B cell (primary cell): ENCODE measurements around the gene DYNC1I2. TPM values are rescaled to one million over a fixed set of nuclear protein-coding genes. Genes with fewer than 3 reads are reported as not detected.

Experiments used
- ATAC-seq: fragments of 200-7000 bp; cut with Tn5 transposase; one replicate; pipeline ENCODE4 v1.10.0; 2021; ENCODE audit warnings: low read depth, mild to moderate bottlenecking, moderate number of reproducible peaks, moderate library complexity
- CTCF ChIA-PET: fragments of 350-600 bp; sonication (Branson Sonifier 250); formaldehyde crosslinking; loops from one replicate; lab custom pipeline; 2021; ENCODE audit warnings: antibody characterized with exemption, inconsistent platforms; lab: Charles Lee
- POLR2A ChIA-PET: fragments of 350-600 bp; sonication (Branson Sonifier 250); formaldehyde crosslinking; loops from one replicate; lab custom pipeline; 2021; ENCODE audit warnings: antibody characterized with exemption; lab: Charles Lee
- DNase-seq: peaks from one replicate; pipeline ENCODE4 v3.0.0; 2013
- H2AFZ ChIP-seq: 2 replicates; pipeline ENCODE4 v1.6.1; 2012; ENCODE audit warnings: mild to moderate bottlenecking, low read depth, low read length; ENCODE audit not compliant: insufficient read depth, poor library complexity, severe bottlenecking
- H3K27ac ChIP-seq, 2 donors: 1 replicate in 1 of 2; 2 replicates in 1 of 2; pipeline ENCODE4 v1.5.1; 2012 to 2013; ENCODE audit warnings: low read length in 2 of 2, mild to moderate bottlenecking in 2 of 2, moderate library complexity in 1 of 2
- H3K27me3 ChIP-seq, 4 experiments: fragments of 200-600 bp in 1 of 4; sonication (generic) in 1 of 4; replicated peaks in 1 of 4; 1 replicate in 2 of 4; 2 replicates in 2 of 4; pipeline versions ENCODE4 v1.6.1 to v1.7.0; 2013 to 2016; ENCODE audit warnings: low read length in 3 of 4, mild to moderate bottlenecking in 2 of 4, mixed read lengths in 1 of 4, moderate library complexity in 1 of 4; ENCODE audit not compliant: insufficient read depth in 4 of 4, control insufficient read depth in 3 of 4; ENCODE audit errors: control extremely low read depth in 1 of 4
- H3K36me3 ChIP-seq, 2 experiments: replicated peaks in 1 of 2; 1 replicate in 1 of 2; 2 replicates in 1 of 2; pipeline versions ENCODE4 v1.6.1 to v1.7.1; 2013; ENCODE audit warnings: low read length in 1 of 2; ENCODE audit not compliant: insufficient read depth in 2 of 2, control insufficient read depth in 1 of 2; ENCODE audit errors: control extremely low read depth in 1 of 2, extremely low read depth in 1 of 2
- H3K4me1 ChIP-seq, 2 donors: fragments of 200-600 bp in 1 of 2; sonication (generic) in 1 of 2; 1 replicate in 1 of 2; 2 replicates in 1 of 2; pipeline versions ENCODE4 v1.5.1 to v1.6.1; 2013 to 2017; ENCODE audit warnings: low read length in 2 of 2; ENCODE audit not compliant: control insufficient read depth in 2 of 2, insufficient read depth in 2 of 2
- H3K4me2 ChIP-seq: replicated peaks from 2 replicates; pipeline ENCODE3; 2012; ENCODE audit warnings: mild to moderate bottlenecking, low read depth, low read length; ENCODE audit not compliant: poor library complexity, severe bottlenecking
- H3K4me3 ChIP-seq, 5 experiments: fragments of 200-600 bp in 1 of 5; sonication (generic) in 1 of 5; 1 replicate in 3 of 5; 2 replicates in 2 of 5; pipeline versions ENCODE4 v1.5.1 to v1.7.0; 2011 to 2016; ENCODE audit warnings: low read length in 4 of 5, mild to moderate bottlenecking in 4 of 5, low read depth in 2 of 5, control low read depth in 1 of 5, moderate library complexity in 1 of 5; ENCODE audit not compliant: insufficient read depth in 1 of 5; ENCODE audit errors: control extremely low read depth in 1 of 5, extremely low read depth in 1 of 5
- H3K79me2 ChIP-seq: fragments of 200-600 bp; sonication (generic); one replicate; pipeline ENCODE4 v1.6.0; 2016; ENCODE audit warnings: low read length; ENCODE audit not compliant: control insufficient read depth, insufficient read depth
- H3K9ac ChIP-seq: fragments of 200-600 bp; sonication (generic); 2 replicates; pipeline ENCODE4 v1.6.1; 2017; ENCODE audit warnings: mild to moderate bottlenecking, low read length, moderate library complexity
- H3K9me3 ChIP-seq, 3 donors: one replicate each; pipeline versions ENCODE4 v1.6.1 to v1.7.1; 2013; ENCODE audit warnings: low read length in 2 of 3; ENCODE audit not compliant: control insufficient read depth in 2 of 3, insufficient read depth in 1 of 3; ENCODE audit errors: control extremely low read depth in 1 of 3
- H4K20me1 ChIP-seq: 2 replicates; pipeline ENCODE4 v1.6.0; 2012; ENCODE audit warnings: mild to moderate bottlenecking, low read length; ENCODE audit not compliant: insufficient read depth, control insufficient read depth, poor library complexity, severe bottlenecking
- H3K27ac Mint-ChIP-seq: one replicate; pipeline ENCODE4 v1.8.0; 2021; ENCODE audit warnings: mixed read lengths
- H3K27me3 Mint-ChIP-seq: one replicate; pipeline ENCODE4 v1.8.0; 2021; ENCODE audit warnings: mixed read lengths
- H3K4me1 Mint-ChIP-seq: one replicate; pipeline ENCODE4 v1.8.0; 2021; ENCODE audit warnings: mixed read lengths
- H3K4me3 Mint-ChIP-seq: one replicate; pipeline ENCODE4 v1.8.0; 2021; ENCODE audit warnings: mixed read lengths
- H3K9me3 Mint-ChIP-seq: one replicate; pipeline ENCODE4 v1.8.0; 2022; ENCODE audit warnings: mixed read lengths; ENCODE audit not compliant: insufficient read depth
- EZH2 ChIP-seq: IDR thresholded peaks from 2 replicates; pipeline ENCODE4 v1.6.1; 2012; ENCODE audit warnings: borderline replicate concordance, low read depth, mild to moderate bottlenecking, moderate library complexity, low read length; ENCODE audit not compliant: insufficient read depth, poor library complexity, severe bottlenecking
- WGBS: methylation state at CpG from one replicate; pipeline ENCODE4 v1.1.5; 2013; ENCODE audit warnings: missing lambda C conversion rate; ENCODE audit not compliant: insufficient coverage; 5-methylcytosine and 5-hydroxymethylcytosine counted together
- intact Hi-C: fragments of 100-400 bp; cut with micrococcal nuclease; formaldehyde crosslinking; loops from one replicate; pipeline ENCODE4 v1.10.0; 2022
- polyA plus RNA-seq: library from polyadenylated mRNA; depleted of rRNA; stranded (reverse); fragments of >200 nt; gene quantifications from 2 replicates; pipeline ENCODE4 v1.2.3, GENCODE V29; 2012
- total RNA-seq, 2 donors: library from RNA; stranded (reverse); fragments of 120-200 nt in 1 of 2; gene quantifications; 1 replicate in 1 of 2; 2 replicates in 1 of 2; pipeline versions ENCODE4 v1.2.3 to v1.2.4, GENCODE V29; 2013 to 2022
- TF ChIP-seq, protein P1 (sequence below): fragments of 200-600 bp; IDR thresholded peaks from one replicate; pipeline ENCODE4 v1.8.0; 2022; ENCODE audit warnings: antibody characterized with exemption, mild to moderate bottlenecking

DYNC1I2 gene
- total and polyA plus RNA-seq, 2 donors (not counting 1 experiment from before 2014, with no cell fraction given): 20.4 to 57.6 TPM

DNA sequence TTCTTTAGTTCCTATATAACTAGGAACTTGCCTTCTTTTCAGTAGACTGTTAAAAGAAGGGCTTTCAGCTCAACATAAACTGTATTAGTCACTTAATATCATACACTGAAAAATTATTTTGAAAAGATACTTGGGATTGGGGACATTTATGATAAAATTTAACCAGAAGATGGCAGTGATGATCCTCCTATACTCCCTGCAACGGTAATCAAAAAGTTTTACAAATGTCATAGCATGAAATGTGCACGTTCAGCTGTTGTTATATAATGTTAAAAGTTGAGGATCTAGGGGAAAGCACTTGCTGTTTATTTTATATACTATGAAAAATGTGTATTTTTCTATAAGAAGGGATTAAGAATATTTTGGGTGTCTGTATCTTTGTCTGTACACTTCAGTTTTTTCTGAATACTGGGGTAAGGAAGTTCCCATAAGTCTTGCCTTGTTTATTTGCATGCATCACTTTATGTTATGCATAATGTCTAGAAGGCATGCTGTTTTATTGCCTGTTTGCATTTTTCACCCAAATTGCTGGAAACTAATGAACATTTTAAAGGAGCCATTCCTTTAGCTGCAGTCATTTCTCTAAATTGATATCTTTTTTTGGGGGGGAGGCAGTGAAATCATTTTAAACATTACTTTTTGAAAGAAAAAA lies 19.0 kb downstream of the DYNC1I2 start:
- no peak overlapping the region for H3K4me3 Mint-ChIP-seq
- Histone ChIP-seq H2AFZ (no peak overlapping the region), H3K36me3 (peaks cover 0 to 3% of the 10 kb centered on the region in 2 experiments), H3K4me2 (no peak overlapping the region), H3K79me2 (peaks cover 10% of the 10 kb centered on the region), H3K27ac (no peak overlapping the region), H3K4me1 (peaks cover 7 to 8% of the 10 kb centered on the region in 2 donors), H3K4me3 (no peak overlapping the region), H4K20me1 (no peaks in the 10 kb centered on the region), H3K9me3 (no peaks in the 10 kb centered on the region), H3K27me3 (no peaks in the 10 kb centered on the region), H3K9ac (no peak overlapping the region)
- ChIA-PET POLR2A (no interaction called here), CTCF (interaction anchor here (0.5 to 4.6 kb wide), 15 partner anchors 8 to 765 kb away, joined by 3 to 33 read pairs (median 5); partner anchors contain the start of gene DLX2)
- no peaks in the 10 kb centered on the region for H3K9me3 Mint-ChIP-seq
- H3K27ac Mint-ChIP-seq: no peak overlapping the region
- WGBS: no CpG with 5 or more reads among the region's 2 CpGs
- ATAC-seq (no peak), DNase-seq (peak; percentile 25)
- peaks cover 10% of the 10 kb centered on the region for H3K4me1 Mint-ChIP-seq
- no peak for TF ChIP-seq EZH2
- TF ChIP-seq, protein P1, sequence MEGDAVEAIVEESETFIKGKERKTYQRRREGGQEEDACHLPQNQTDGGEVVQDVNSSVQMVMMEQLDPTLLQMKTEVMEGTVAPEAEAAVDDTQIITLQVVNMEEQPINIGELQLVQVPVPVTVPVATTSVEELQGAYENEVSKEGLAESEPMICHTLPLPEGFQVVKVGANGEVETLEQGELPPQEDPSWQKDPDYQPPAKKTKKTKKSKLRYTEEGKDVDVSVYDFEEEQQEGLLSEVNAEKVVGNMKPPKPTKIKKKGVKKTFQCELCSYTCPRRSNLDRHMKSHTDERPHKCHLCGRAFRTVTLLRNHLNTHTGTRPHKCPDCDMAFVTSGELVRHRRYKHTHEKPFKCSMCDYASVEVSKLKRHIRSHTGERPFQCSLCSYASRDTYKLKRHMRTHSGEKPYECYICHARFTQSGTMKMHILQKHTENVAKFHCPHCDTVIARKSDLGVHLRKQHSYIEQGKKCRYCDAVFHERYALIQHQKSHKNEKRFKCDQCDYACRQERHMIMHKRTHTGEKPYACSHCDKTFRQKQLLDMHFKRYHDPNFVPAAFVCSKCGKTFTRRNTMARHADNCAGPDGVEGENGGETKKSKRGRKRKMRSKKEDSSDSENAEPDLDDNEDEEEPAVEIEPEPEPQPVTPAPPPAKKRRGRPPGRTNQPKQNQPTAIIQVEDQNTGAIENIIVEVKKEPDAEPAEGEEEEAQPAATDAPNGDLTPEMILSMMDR: peak; percentile 59
- intact Hi-C loops: loop anchor here (1.0 to 2.0 kb wide), 3 partner anchors 407 to 759 kb away; no protein-coding TSS in a partner anchor
- no peaks in the 10 kb centered on the region for H3K27me3 Mint-ChIP-seq

DNA sequence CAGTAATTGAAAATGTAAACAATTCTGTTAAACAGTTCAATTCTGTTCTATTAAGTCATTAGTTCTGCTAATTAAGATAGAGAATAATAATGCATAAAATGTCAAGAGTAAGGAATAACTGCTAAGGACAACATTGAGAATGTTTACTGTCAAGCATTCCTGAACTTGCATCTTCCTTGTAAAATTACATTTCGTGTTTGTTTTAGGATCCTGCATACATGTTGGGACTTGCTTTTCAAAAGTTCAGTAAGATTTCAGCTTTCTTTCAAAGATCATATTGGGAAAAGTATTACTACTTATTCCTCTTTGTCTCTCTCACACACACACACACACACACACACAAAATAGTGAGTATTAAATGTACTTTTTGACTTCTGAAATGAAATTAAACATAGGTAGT lies 20.5 kb downstream of the DYNC1I2 start:
- DNase-seq (no peak), ATAC-seq (no peak)
- Histone ChIP-seq H3K27me3 (no peaks in the 10 kb centered on the region), H4K20me1 (no peaks in the 10 kb centered on the region), H3K9me3 (no peaks in the 10 kb centered on the region), H3K27ac (no peak overlapping the region), H3K4me3 (no peak overlapping the region), H3K4me1 (peaks cover 7 to 8% of the 10 kb centered on the region in 2 donors), H3K79me2 (peaks cover 7% of the 10 kb centered on the region), H3K9ac (no peak overlapping the region), H3K4me2 (no peak overlapping the region), H2AFZ (no peak overlapping the region), H3K36me3 (peaks cover 0 to 3% of the 10 kb centered on the region in 2 experiments)
- no CpG with 5 or more reads among the region's 1 CpG for WGBS
- Mint-ChIP-seq H3K4me3 (no peak overlapping the region), H3K27me3 (no peaks in the 10 kb centered on the region), H3K4me1 (peaks cover 10% of the 10 kb centered on the region), H3K9me3 (no peaks in the 10 kb centered on the region), H3K27ac (no peak overlapping the region)
- intact Hi-C loops: loop anchor here (2.0 kb wide), 1 partner anchor 419 kb away; no protein-coding TSS in a partner anchor
- CTCF ChIA-PET: interaction anchor here (0.9 to 2.9 kb wide), 7 partner anchors 17 to 1206 kb away, joined by 3 to 13 read pairs (median 3); no protein-coding TSS in a partner anchor
- POLR2A ChIA-PET: no interaction called here
- TF ChIP-seq, protein P1: no peak
- no peak for TF ChIP-seq EZH2
